ENCODE data around the gene AADACL4. TPM values are rescaled to one million over a fixed set of nuclear protein-coding genes. Genes with fewer than 3 reads are reported as not detected.
A peak's percentile ranks its signal among the peaks of the same experiment; 100 is the strongest.

Gene AADACL4
- total and polyA plus RNA-seq, 9 of the 15 experiments (the other 6 are each of a cell fraction or from before 2014, with no cell fraction given): not detected

DNA sequence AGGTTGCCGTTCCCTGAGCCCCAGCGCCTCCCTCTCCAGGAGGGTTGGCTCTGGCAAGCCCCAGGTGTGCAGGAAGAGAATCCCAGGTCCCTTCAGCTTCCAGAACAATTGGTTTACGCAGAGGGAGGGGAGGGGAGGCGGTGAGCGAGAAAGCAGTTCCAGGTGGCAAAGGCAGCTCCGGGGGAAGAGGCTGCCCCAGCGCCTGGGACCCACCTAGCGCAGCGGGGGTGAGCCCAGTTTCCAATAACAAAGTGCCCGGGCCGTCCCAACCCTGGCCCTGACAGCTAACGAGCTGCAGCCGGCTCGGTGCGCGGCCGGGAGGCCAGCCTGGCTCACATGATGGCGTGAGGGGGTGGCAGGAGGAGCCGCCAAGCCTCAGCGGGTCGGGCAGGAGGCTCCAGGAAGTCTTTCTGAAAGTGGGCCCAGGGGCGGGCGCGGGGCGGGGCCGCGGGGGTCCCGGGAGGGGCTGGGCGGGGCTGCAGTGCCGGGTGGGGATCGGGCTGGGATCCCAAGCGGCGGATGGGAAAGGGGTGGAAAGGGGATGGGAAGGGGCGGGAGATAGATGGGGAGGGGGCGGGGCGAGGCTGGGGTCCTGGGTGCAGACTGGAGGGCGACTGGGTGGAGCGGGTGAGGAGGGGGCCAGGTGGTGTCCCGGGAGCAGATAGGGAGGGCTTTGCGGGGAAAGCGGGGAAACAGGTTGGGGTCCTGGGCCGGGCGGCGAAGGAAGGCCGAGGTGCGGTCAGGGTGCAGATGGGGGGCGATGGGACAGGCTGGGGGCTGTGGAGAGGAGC, 48.7 kb upstream of the AADACL4 start (continued):
- TF ChIP-seq VEZF1 (CRISPR knock-in tag; IDR thresholded peaks at IDR 0.05) (no peak), ZNF444 (CRISPR knock-in tag; IDR thresholded peaks at IDR 0.05) (no peak)

GRCh38 chr1:12595757-12596006, 48.2 kb upstream of the AADACL4 start:
- no peak for FAIRE-seq

More at GRCh38 chr1:12595757-12596006, 48.2 kb upstream of the AADACL4 start:
- ChIA-PET POLR2A (interaction anchor here (0.6 kb wide), 1 partner anchor 84 kb away, joined by 3 read pairs; no protein-coding TSS in a partner anchor), CTCF (ENCODE audit: low intra/inter-chr PET ratio) (no interaction called here)
- H3K4me1 ChIP-seq (replicated peaks in 1 of 2; ENCODE audit: control insufficient read depth in 2 of 2, insufficient read depth in 2 of 2, low read length in 2 of 2): peaks cover 1 to 38% of the 10 kb centered on the region in 2 experiments; a peak in 4 of 5 replicates
- H3K36me3 ChIP-seq (ENCODE audit: control insufficient read depth, insufficient read depth, low read length): peaks cover 77% of the 10 kb centered on the region
- TF ChIP-seq BDP1 (IDR thresholded peaks at IDR 0.05; ENCODE audit: insufficient read depth, insufficient read length): no peak
- 0 out of 2 replicates have a peak, but pooled peaks have one; percentile 40 for TF ChIP-seq ZBTB7A (IDR thresholded peaks at IDR 0.05; ENCODE audit: borderline replicate concordance, control insufficient read depth, low read depth, low read length)
- no peaks in the 10 kb centered on the region for H3K27me3 ChIP-seq (ENCODE audit: control insufficient read depth in 2 of 2, insufficient read depth in 2 of 2, low read length in 2 of 2)
- H3K4me2 ChIP-seq (ENCODE audit: insufficient read depth, low read length): no peak overlapping the region
- no peak for DNase-seq (ENCODE audit: extremely low read depth in 1 of 4, low spot score in 3 of 4)
- ATAC-seq: no peak
- H3K79me2 ChIP-seq (ENCODE audit: control insufficient read depth, insufficient read depth, low read length): peaks cover 89% of the 10 kb centered on the region
- no peak overlapping the region for H3K27ac ChIP-seq (ENCODE audit: extremely low read depth, low read depth, low read length)
- no peaks in the 10 kb centered on the region for H3K9me1 ChIP-seq (ENCODE audit: control insufficient read depth, insufficient read depth, low read length)
- 81% methylated on average over 8 of the region's 18 CpGs for WGBS (ENCODE audit: insufficient coverage, low coverage, missing lambda C conversion rate)
- no peaks in the 10 kb centered on the region; the same call in 1 of the 2 replicates for H4K20me1 ChIP-seq (replicated peaks; ENCODE audit: control insufficient read depth, insufficient read depth, low read length)
- H3K9ac ChIP-seq (ENCODE audit: insufficient read depth in 1 of 2, low read depth in 2 of 2, low read length in 2 of 2): 0 out of 4 replicates have a peak overlapping the region, but pooled peaks of 1 of the 2 experiments have one; percentile 17
- BruUV-seq (replicated peaks): no TSS peak
- in situ Hi-C loops (cut with MboI) (no loop called here), intact Hi-C loops (cut with micrococcal nuclease) (no loop called here)
- no peak overlapping the region for H2AFZ ChIP-seq (ENCODE audit: low read depth, low read length)
- H3K4me3 ChIP-seq: no peak overlapping the region
- H3K9me3 ChIP-seq (replicated peaks; ENCODE audit: control insufficient read depth, insufficient read depth, low read depth, low read length): no peaks in the 10 kb centered on the region

Measured in K562 (cell line).